PC-3 (cell line): ENCODE data around the gene MLF2. TPM values are rescaled to one million over a fixed set of nuclear protein-coding genes. Genes with fewer than 3 reads are reported as not detected.
A peak's percentile ranks its signal among the peaks of the same experiment; 100 is the strongest.

Experiments
- ATAC-seq: fragments of 200-7000 bp; cut with Tn5 transposase; 2 replicates; pipeline ENCODE4 v1.9.1; 2020; ENCODE audit warnings: mild to moderate bottlenecking, moderate library complexity
- BruUV-seq: library from RNA; stranded (reverse); fragments of 400-500 nt; replicated peaks from 2 replicates; lab custom pipeline; 2021; lab: Mats Ljungman, UMichigan
- CTCF ChIA-PET: fragments of 300-600 bp; sonication (Branson Sonifier 250); formaldehyde crosslinking; loops from one replicate; lab custom pipeline; 2022; ENCODE audit warnings: antibody characterized with exemption; lab: Charles Lee
- POLR2A ChIA-PET: fragments of 300-600 bp; sonication (Branson Sonifier 250); formaldehyde crosslinking; loops from one replicate; lab custom pipeline; 2022; ENCODE audit warnings: antibody characterized with exemption; ENCODE audit not compliant: unreplicated experiment; lab: Charles Lee
- DNase-seq: peaks from one replicate; pipeline ENCODE4 v3.0.0-alpha.2; 2015
- H2AFZ ChIP-seq: fragments of 300-600 bp; sonication (generic); 2 replicates; pipeline ENCODE4 v1.6.0; 2016; ENCODE audit warnings: antibody characterized with exemption, low read length
- H3F3A ChIP-seq: fragments of 300-600 bp; sonication (generic); one replicate; pipeline ENCODE4 v1.6.0; 2017; ENCODE audit warnings: antibody characterized with exemption, low read length, control low read depth, mild to moderate bottlenecking; ENCODE audit not compliant: unreplicated experiment
- H3K27ac ChIP-seq: fragments of 300-600 bp; sonication (generic); 2 replicates; pipeline ENCODE4 v1.5.1; 2016; ENCODE audit warnings: mild to moderate bottlenecking, low read length
- H3K27me3 ChIP-seq: fragments of 300-600 bp; sonication (generic); 2 replicates; pipeline ENCODE4 v1.6.1; 2016; ENCODE audit warnings: low read length, mixed read lengths
- H3K36me3 ChIP-seq: fragments of 300-600 bp; sonication (generic); 2 replicates; pipeline ENCODE4 v1.6.1; 2016; ENCODE audit warnings: low read depth, mixed run types, low read length, mixed read lengths
- H3K4me1 ChIP-seq: fragments of 300-600 bp; sonication (generic); 2 replicates; pipeline ENCODE4 v1.5.1; 2016; ENCODE audit warnings: low read length; ENCODE audit not compliant: insufficient read depth
- H3K4me2 ChIP-seq: fragments of 300-600 bp; sonication (generic); 2 replicates; pipeline ENCODE4 v1.6.0; 2016; ENCODE audit warnings: low read length
- H3K4me3 ChIP-seq: fragments of 300-600 bp; sonication (generic); 2 replicates; pipeline ENCODE4 v1.5.1; 2016; ENCODE audit warnings: mild to moderate bottlenecking, low read length, mixed read lengths
- H3K79me2 ChIP-seq: fragments of 300-600 bp; sonication (generic); 2 replicates; pipeline ENCODE4 v1.6.1; 2017; ENCODE audit warnings: low read length, mixed read lengths
- H3K9ac ChIP-seq: fragments of 300-600 bp; sonication (generic); 2 replicates; pipeline ENCODE4 v1.6.0; 2016; ENCODE audit warnings: mild to moderate bottlenecking, low read length
- H3K9me2 ChIP-seq: fragments of 300-600 bp; sonication (generic); replicated peaks from 2 replicates; pipeline ENCODE4 v1.6.1; 2016; ENCODE audit warnings: mixed run types, low read length, mixed read lengths
- H3K9me3 ChIP-seq: fragments of 300-600 bp; sonication (generic); 2 replicates; pipeline ENCODE4 v1.6.1; 2016; ENCODE audit warnings: low read length, mixed read lengths
- H4K20me1 ChIP-seq: fragments of 300-600 bp; sonication (generic); 2 replicates; pipeline ENCODE4 v1.6.1; 2016; ENCODE audit warnings: low read length, mixed read lengths
- EZH2 ChIP-seq: fragments of 300-600 bp; sonication (generic); IDR thresholded peaks from one replicate; pipeline ENCODE4 v1.6.1; 2017; ENCODE audit warnings: antibody characterized with exemption, mild to moderate bottlenecking, low read length; ENCODE audit not compliant: unreplicated experiment
- EZH2phosphoT487 ChIP-seq: fragments of 300-600 bp; sonication (generic); IDR thresholded peaks from 2 replicates; pipeline ENCODE4 v1.6.1; 2018; ENCODE audit warnings: mild to moderate bottlenecking, antibody characterized with exemption, low read length, borderline replicate concordance
- intact Hi-C: fragments of 100-400 bp; cut with micrococcal nuclease; formaldehyde crosslinking; loops from 2 replicates; pipeline ENCODE4 v1.9.0; 2023
- total RNA-seq: library from RNA; depleted of rRNA; stranded (reverse); fragments of >200 nt; gene quantifications from 2 replicates; pipeline ENCODE4 v1.2.3, GENCODE V29; 2014
- TF ChIP-seq, protein P1 (sequence below): fragments of 300-600 bp; sonication (generic); conservative IDR thresholded peaks from 2 replicates; pipeline ENCODE4 v1.5.1; 2017; ENCODE audit warnings: antibody characterized with exemption, low read depth, mild to moderate bottlenecking, low read length

MLF2 gene
- total RNA-seq, 1 experiment from 2014 or later: 222 TPM

DNA sequence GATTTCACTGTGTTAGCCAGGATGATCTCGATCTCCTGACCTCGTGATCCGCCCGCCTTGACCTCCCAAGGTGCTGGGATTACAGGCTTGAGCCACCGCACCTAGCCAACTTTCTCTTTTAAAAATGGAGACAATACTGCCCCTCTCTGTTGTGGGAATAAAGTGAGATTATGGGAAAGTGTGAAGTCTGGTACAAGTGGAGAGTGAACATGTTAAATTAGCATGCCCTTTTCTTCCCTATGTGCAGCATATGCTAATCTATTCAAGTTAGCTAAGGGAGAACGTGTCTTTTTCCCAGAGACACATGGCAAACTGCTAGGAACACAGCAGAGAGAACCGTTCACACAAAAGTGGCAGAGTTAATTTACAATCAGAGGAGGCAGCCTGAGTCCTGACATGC, 27.6 kb downstream of the MLF2 start:
- H3K36me3 ChIP-seq: peaks cover 8% of the 10 kb centered on the region; the same call in 1 of the 2 replicates
- H3K4me2 ChIP-seq: 0 out of 2 replicates have a peak overlapping the region, but pooled peaks have one; percentile 19
- peaks cover 17% of the 10 kb centered on the region for H3K4me1 ChIP-seq
- TF ChIP-seq EZH2 (no peak), EZH2phosphoT487 (no peak)
- TF ChIP-seq, protein P1, sequence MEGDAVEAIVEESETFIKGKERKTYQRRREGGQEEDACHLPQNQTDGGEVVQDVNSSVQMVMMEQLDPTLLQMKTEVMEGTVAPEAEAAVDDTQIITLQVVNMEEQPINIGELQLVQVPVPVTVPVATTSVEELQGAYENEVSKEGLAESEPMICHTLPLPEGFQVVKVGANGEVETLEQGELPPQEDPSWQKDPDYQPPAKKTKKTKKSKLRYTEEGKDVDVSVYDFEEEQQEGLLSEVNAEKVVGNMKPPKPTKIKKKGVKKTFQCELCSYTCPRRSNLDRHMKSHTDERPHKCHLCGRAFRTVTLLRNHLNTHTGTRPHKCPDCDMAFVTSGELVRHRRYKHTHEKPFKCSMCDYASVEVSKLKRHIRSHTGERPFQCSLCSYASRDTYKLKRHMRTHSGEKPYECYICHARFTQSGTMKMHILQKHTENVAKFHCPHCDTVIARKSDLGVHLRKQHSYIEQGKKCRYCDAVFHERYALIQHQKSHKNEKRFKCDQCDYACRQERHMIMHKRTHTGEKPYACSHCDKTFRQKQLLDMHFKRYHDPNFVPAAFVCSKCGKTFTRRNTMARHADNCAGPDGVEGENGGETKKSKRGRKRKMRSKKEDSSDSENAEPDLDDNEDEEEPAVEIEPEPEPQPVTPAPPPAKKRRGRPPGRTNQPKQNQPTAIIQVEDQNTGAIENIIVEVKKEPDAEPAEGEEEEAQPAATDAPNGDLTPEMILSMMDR: no peak
- H3K9me2 ChIP-seq: no peaks in the 10 kb centered on the region
- BruUV-seq: no TSS peak
- no peaks in the 10 kb centered on the region for H4K20me1 ChIP-seq
- no peak for DNase-seq
- peaks cover 13% of the 10 kb centered on the region for H3K79me2 ChIP-seq
- no peak overlapping the region for H2AFZ ChIP-seq
- no peak overlapping the region for H3K27ac ChIP-seq
- POLR2A ChIA-PET: no interaction called here
- ATAC-seq: no peak
- intact Hi-C loops: no loop called here
- H3F3A ChIP-seq: no peaks in the 10 kb centered on the region
- H3K9ac ChIP-seq: no peak overlapping the region
- H3K27me3 ChIP-seq: no peaks in the 10 kb centered on the region
- H3K9me3 ChIP-seq: no peaks in the 10 kb centered on the region
- CTCF ChIA-PET: no interaction called here
- H3K4me3 ChIP-seq: no peak overlapping the region

DNA sequence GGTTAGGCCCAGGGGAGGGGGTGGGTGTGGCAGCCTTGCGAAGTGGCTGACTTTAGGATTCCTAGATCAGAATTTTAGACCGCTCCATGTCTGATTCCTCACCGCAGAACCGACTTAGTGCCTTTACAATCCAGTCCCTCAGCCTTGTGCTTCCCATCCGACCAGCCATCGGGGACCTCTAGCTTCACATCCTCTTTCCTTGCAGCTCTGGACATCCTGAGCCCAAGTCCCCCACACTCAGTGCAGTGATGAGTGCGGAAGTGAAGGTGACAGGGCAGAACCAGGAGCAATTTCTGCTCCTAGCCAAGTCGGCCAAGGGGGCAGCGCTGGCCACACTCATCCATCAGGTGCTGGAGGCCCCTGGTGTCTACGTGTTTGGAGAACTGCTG, 28.5 kb downstream of the MLF2 start:
- CTCF ChIA-PET: no interaction called here
- BruUV-seq: TSS peak; percentile 73

More for the DNA sequence above, 28.5 kb downstream of the MLF2 start:
- H3K27me3 ChIP-seq: no peaks in the 10 kb centered on the region
- H3F3A ChIP-seq: no peaks in the 10 kb centered on the region
- peak overlapping the region; percentile 64 for H3K27ac ChIP-seq
- H3K4me2 ChIP-seq: peak overlapping the region; percentile 98
- H2AFZ ChIP-seq: peak overlapping the region; percentile 64
- peak overlapping the region; percentile 85 for H3K4me3 ChIP-seq
- no peaks in the 10 kb centered on the region for H3K9me2 ChIP-seq
- no peak for TF ChIP-seq EZH2phosphoT487
- no peak for TF ChIP-seq EZH2
- TF ChIP-seq, protein P1: no peak
- H4K20me1 ChIP-seq: no peaks in the 10 kb centered on the region
- H3K9me3 ChIP-seq: no peaks in the 10 kb centered on the region
- peaks cover 13% of the 10 kb centered on the region for H3K79me2 ChIP-seq
- peak overlapping the region; percentile 88 for H3K9ac ChIP-seq
- peaks cover 8% of the 10 kb centered on the region; the same call in 1 of the 2 replicates for H3K36me3 ChIP-seq
- ATAC-seq: peak; percentile 18
- POLR2A ChIA-PET: interaction anchor here (1.1 kb wide), 1 partner anchor 35 kb away, joined by 13 read pairs; the partner anchor contains the start of gene ZNF384
- H3K4me1 ChIP-seq: peaks cover 17% of the 10 kb centered on the region
- intact Hi-C loops: loop anchor here (1.0 kb wide), 1 partner anchor 35 kb away; the partner anchor contains the start of gene ZNF384
- peak; percentile 8 for DNase-seq
